MM.1S (cell line): ENCODE measurements around the gene PHACTR1.

Experiments
- EZH2phosphoT487 ChIP-seq: fragments of 300-600 bp; sonication (generic); IDR thresholded peaks from 2 replicates; pipeline ENCODE4 v1.6.1; 2018; ENCODE audit warnings: antibody characterized with exemption, low read length
- TF ChIP-seq, protein P1 (sequence below): fragments of 300-600 bp; sonication (generic); IDR thresholded peaks from 2 replicates; pipeline ENCODE4 v1.5.1; 2016; ENCODE audit warnings: antibody characterized with exemption, low read length, mixed read lengths

- TF ChIP-seq, protein P1, sequence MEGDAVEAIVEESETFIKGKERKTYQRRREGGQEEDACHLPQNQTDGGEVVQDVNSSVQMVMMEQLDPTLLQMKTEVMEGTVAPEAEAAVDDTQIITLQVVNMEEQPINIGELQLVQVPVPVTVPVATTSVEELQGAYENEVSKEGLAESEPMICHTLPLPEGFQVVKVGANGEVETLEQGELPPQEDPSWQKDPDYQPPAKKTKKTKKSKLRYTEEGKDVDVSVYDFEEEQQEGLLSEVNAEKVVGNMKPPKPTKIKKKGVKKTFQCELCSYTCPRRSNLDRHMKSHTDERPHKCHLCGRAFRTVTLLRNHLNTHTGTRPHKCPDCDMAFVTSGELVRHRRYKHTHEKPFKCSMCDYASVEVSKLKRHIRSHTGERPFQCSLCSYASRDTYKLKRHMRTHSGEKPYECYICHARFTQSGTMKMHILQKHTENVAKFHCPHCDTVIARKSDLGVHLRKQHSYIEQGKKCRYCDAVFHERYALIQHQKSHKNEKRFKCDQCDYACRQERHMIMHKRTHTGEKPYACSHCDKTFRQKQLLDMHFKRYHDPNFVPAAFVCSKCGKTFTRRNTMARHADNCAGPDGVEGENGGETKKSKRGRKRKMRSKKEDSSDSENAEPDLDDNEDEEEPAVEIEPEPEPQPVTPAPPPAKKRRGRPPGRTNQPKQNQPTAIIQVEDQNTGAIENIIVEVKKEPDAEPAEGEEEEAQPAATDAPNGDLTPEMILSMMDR: peak; percentile 57
- no peak for TF ChIP-seq EZH2phosphoT487
Measured at GRCh38 chr6:13331516-13332348, 615.2 kb downstream of the PHACTR1 start.
